Measurements from ENCODE around the gene BNC2. TPM values are rescaled to one million over a fixed set of nuclear protein-coding genes. Genes with fewer than 3 reads are reported as not detected.

The BNC2 gene
- total RNA-seq, 1 donor from 2014 or later, result 38.0 TPM

- H3K27ac Mint-ChIP-seq (ENCODE audit: unreplicated experiment), result no peak overlapping the region
- no peaks in the 10 kb centered on the region for H3K9me3 Mint-ChIP-seq (ENCODE audit: unreplicated experiment)
- H3K36me3 Mint-ChIP-seq (ENCODE audit: low read depth, unreplicated experiment), result peaks cover 18% of the 10 kb centered on the region
- FAIRE-seq (no peak), DNase-seq (ENCODE audit: low read depth) (no peak)
- peaks cover 25% of the 10 kb centered on the region for H3K27me3 ChIP-seq (ENCODE audit: insufficient read depth, low read length)
- TF ChIP-seq CTCF (IDR thresholded peaks at IDR 0.05; ENCODE audit: insufficient read depth, low read depth, low read length), result no peak
- TF ChIP-seq EZH2 (IDR thresholded peaks at IDR 0.05; ENCODE audit: insufficient read depth, low read length), result no peak
- no peak overlapping the region for H3K4me3 ChIP-seq (ENCODE audit: insufficient read depth, low read depth, low read length)
- H3K4me3 Mint-ChIP-seq (ENCODE audit: unreplicated experiment), result no peak overlapping the region
- H3K4me2 ChIP-seq (ENCODE audit: low read length), result no peak overlapping the region
- no peak overlapping the region for H2AFZ ChIP-seq (ENCODE audit: low read depth, low read length)
- H3K4me1 Mint-ChIP-seq (ENCODE audit: low read depth, unreplicated experiment), result peaks cover 66% of the 10 kb centered on the region
- no peak overlapping the region for H3K9ac ChIP-seq (ENCODE audit: low read length)
- H3K27me3 Mint-ChIP-seq (ENCODE audit: low read depth, unreplicated experiment), result no peaks in the 10 kb centered on the region
- H3K79me2 ChIP-seq (ENCODE audit: insufficient read depth, low read length), result no peaks in the 10 kb centered on the region
- no peak overlapping the region for H3K27ac ChIP-seq (ENCODE audit: low read depth, low read length)
- H3K36me3 ChIP-seq (ENCODE audit: insufficient read depth, low read length), result peaks cover 5% of the 10 kb centered on the region
- H3K4me1 ChIP-seq (ENCODE audit: insufficient read depth, low read length), result peaks cover 15% of the 10 kb centered on the region
- no peaks in the 10 kb centered on the region for H3K9me3 ChIP-seq (ENCODE audit: insufficient read depth, low read depth, low read length)
- peaks cover 11% of the 10 kb centered on the region for H4K20me1 ChIP-seq (ENCODE audit: insufficient read depth, low read length)
These were observed 451.3 kb downstream of the BNC2 start for GRCh38 chr9:16419124-16419523.

GRCh38 chr9:16418721-16419120 is 451.7 kb downstream of the BNC2 start:
- TF ChIP-seq CTCF (IDR thresholded peaks at IDR 0.05; ENCODE audit: insufficient read depth, low read depth, low read length) (no peak), EZH2 (IDR thresholded peaks at IDR 0.05; ENCODE audit: insufficient read depth, low read length) (no peak)
- no peak overlapping the region for H3K4me3 ChIP-seq (ENCODE audit: insufficient read depth, low read depth, low read length)
- no peaks in the 10 kb centered on the region for H3K9me3 ChIP-seq (ENCODE audit: insufficient read depth, low read depth, low read length)
- peaks cover 25% of the 10 kb centered on the region for H3K27me3 ChIP-seq (ENCODE audit: insufficient read depth, low read length)
- peaks cover 11% of the 10 kb centered on the region for H4K20me1 ChIP-seq (ENCODE audit: insufficient read depth, low read length)
- H3K4me3 Mint-ChIP-seq (ENCODE audit: unreplicated experiment), result no peak overlapping the region
- FAIRE-seq (no peak), DNase-seq (ENCODE audit: low read depth) (no peak)
- H3K4me2 ChIP-seq (ENCODE audit: low read length), result no peak overlapping the region
- H3K4me1 Mint-ChIP-seq (ENCODE audit: low read depth, unreplicated experiment), result peaks cover 66% of the 10 kb centered on the region
- H3K36me3 ChIP-seq (ENCODE audit: insufficient read depth, low read length), result peaks cover 5% of the 10 kb centered on the region
- H3K79me2 ChIP-seq (ENCODE audit: insufficient read depth, low read length), result no peaks in the 10 kb centered on the region
- peak overlapping the region; percentile 5 for H3K27ac Mint-ChIP-seq (ENCODE audit: unreplicated experiment)
- peaks cover 17% of the 10 kb centered on the region for H3K36me3 Mint-ChIP-seq (ENCODE audit: low read depth, unreplicated experiment)
- no peak overlapping the region for H3K9ac ChIP-seq (ENCODE audit: low read length)
- H3K9me3 Mint-ChIP-seq (ENCODE audit: unreplicated experiment), result no peaks in the 10 kb centered on the region
- no peak overlapping the region for H2AFZ ChIP-seq (ENCODE audit: low read depth, low read length)
- peaks cover 17% of the 10 kb centered on the region for H3K4me1 ChIP-seq (ENCODE audit: insufficient read depth, low read length)
- H3K27ac ChIP-seq (ENCODE audit: low read depth, low read length), result no peak overlapping the region
- no peaks in the 10 kb centered on the region for H3K27me3 Mint-ChIP-seq (ENCODE audit: low read depth, unreplicated experiment)

- FAIRE-seq (no peak), DNase-seq (ENCODE audit: low read depth) (peak; percentile 76)
- H3K9me3 Mint-ChIP-seq (ENCODE audit: unreplicated experiment), result no peaks in the 10 kb centered on the region
- H3K4me2 ChIP-seq (ENCODE audit: low read length), result peak overlapping the region; percentile 80
- peaks cover 11% of the 10 kb centered on the region for H4K20me1 ChIP-seq (ENCODE audit: insufficient read depth, low read length)
- no peak overlapping the region for H2AFZ ChIP-seq (ENCODE audit: low read depth, low read length)
- no peaks in the 10 kb centered on the region for H3K27me3 Mint-ChIP-seq (ENCODE audit: low read depth, unreplicated experiment)
- no peak for TF ChIP-seq EZH2 (IDR thresholded peaks at IDR 0.05; ENCODE audit: insufficient read depth, low read length)
- TF ChIP-seq CTCF (IDR thresholded peaks at IDR 0.05; ENCODE audit: insufficient read depth, low read depth, low read length), result no peak
- H3K27me3 ChIP-seq (ENCODE audit: insufficient read depth, low read length), result peaks cover 25% of the 10 kb centered on the region
- H3K36me3 ChIP-seq (ENCODE audit: insufficient read depth, low read length), result peaks cover 5% of the 10 kb centered on the region
- no peak overlapping the region for H3K4me3 Mint-ChIP-seq (ENCODE audit: unreplicated experiment)
- H3K79me2 ChIP-seq (ENCODE audit: insufficient read depth, low read length), result no peaks in the 10 kb centered on the region
- H3K27ac ChIP-seq (ENCODE audit: low read depth, low read length), result peak overlapping the region; percentile 45
- no peaks in the 10 kb centered on the region for H3K9me3 ChIP-seq (ENCODE audit: insufficient read depth, low read depth, low read length)
- peaks cover 21% of the 10 kb centered on the region for H3K4me1 ChIP-seq (ENCODE audit: insufficient read depth, low read length)
- peak overlapping the region; percentile 59 for H3K9ac ChIP-seq (ENCODE audit: low read length)
- H3K27ac Mint-ChIP-seq (ENCODE audit: unreplicated experiment), result peak overlapping the region; percentile 97
- peak overlapping the region; percentile 40 for H3K4me3 ChIP-seq (ENCODE audit: insufficient read depth, low read depth, low read length)
- peaks cover 13% of the 10 kb centered on the region for H3K36me3 Mint-ChIP-seq (ENCODE audit: low read depth, unreplicated experiment)
- peaks cover 66% of the 10 kb centered on the region for H3K4me1 Mint-ChIP-seq (ENCODE audit: low read depth, unreplicated experiment)
These were observed 452.7 kb downstream of the BNC2 start for GRCh38 chr9:16417749-16418148.

Measured in astrocyte (in vitro differentiated cells and primary cell).